Measurements from ENCODE around the gene KIAA0825.

DNA sequence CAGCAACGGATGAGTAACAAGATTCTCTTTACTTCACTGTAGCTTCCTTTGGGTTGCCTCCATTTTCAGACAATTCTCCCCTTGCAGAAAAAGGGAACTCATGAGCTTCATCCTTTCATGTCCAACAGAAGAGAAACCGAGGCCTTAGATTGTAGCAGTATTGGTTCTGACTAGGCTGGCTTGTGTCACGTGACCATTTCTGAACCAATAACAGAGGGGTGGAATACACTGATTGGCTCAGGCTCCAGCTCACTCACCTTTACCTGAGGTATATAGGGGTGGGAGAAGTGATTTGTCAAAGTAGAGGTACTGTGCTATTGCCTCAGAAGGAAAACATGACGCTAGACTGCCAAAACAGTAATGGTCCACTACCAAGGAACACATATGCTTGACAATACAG lies 343.7 kb downstream of the KIAA0825 start:
- TF ChIP-seq POLR2A (IDR thresholded peaks at IDR 0.05) = no peak
- TF ChIP-seq, protein P1, sequence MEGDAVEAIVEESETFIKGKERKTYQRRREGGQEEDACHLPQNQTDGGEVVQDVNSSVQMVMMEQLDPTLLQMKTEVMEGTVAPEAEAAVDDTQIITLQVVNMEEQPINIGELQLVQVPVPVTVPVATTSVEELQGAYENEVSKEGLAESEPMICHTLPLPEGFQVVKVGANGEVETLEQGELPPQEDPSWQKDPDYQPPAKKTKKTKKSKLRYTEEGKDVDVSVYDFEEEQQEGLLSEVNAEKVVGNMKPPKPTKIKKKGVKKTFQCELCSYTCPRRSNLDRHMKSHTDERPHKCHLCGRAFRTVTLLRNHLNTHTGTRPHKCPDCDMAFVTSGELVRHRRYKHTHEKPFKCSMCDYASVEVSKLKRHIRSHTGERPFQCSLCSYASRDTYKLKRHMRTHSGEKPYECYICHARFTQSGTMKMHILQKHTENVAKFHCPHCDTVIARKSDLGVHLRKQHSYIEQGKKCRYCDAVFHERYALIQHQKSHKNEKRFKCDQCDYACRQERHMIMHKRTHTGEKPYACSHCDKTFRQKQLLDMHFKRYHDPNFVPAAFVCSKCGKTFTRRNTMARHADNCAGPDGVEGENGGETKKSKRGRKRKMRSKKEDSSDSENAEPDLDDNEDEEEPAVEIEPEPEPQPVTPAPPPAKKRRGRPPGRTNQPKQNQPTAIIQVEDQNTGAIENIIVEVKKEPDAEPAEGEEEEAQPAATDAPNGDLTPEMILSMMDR (IDR thresholded peaks at IDR 0.05) = no peak

Data from adrenal gland (tissue), 5 donors.